Progenitor cell of endocrine pancreas (in vitro differentiated cells): ENCODE measurements around the gene BRDT. TPM values are rescaled to one million over a fixed set of nuclear protein-coding genes. Genes with fewer than 3 reads are reported as not detected.

Experiments
- DNase-seq: peaks from one replicate; pipeline ENCODE4 v3.0.0; 2021; ENCODE audit warnings: low spot score; ENCODE audit not compliant: unreplicated experiment
- H3K27ac Mint-ChIP-seq: 2 replicates; pipeline ENCODE4 v1.8.0; 2021; ENCODE audit warnings: mild to moderate bottlenecking, moderate library complexity, mixed read lengths
- H3K27me3 Mint-ChIP-seq: 2 replicates; pipeline ENCODE4 v1.8.0; 2021; ENCODE audit warnings: mixed read lengths
- H3K36me3 Mint-ChIP-seq: 2 replicates; pipeline ENCODE4 v1.8.0; 2022; ENCODE audit warnings: mixed read lengths; ENCODE audit not compliant: insufficient read depth
- H3K4me1 Mint-ChIP-seq: 2 replicates; pipeline ENCODE4 v1.8.0; 2021; ENCODE audit warnings: low read depth, mixed read lengths
- H3K4me3 Mint-ChIP-seq: 2 replicates; pipeline ENCODE4 v1.8.0; 2021; ENCODE audit warnings: low read depth, mild to moderate bottlenecking, moderate library complexity, mixed read lengths
- H3K9me3 Mint-ChIP-seq: 2 replicates; pipeline ENCODE4 v1.8.0; 2021; ENCODE audit warnings: low read depth, mixed read lengths
- CTCF ChIP-seq: fragments of 200-600 bp; sonication (generic); IDR thresholded peaks from one replicate; pipeline ENCODE4 v1.5.0; 2021; ENCODE audit warnings: antibody characterized with exemption, mild to moderate bottlenecking; ENCODE audit not compliant: unreplicated experiment
- total RNA-seq: library from RNA; stranded (reverse); gene quantifications from 2 replicates; pipeline ENCODE4 v1.2.1, GENCODE V29; 2021

The BRDT gene
- total RNA-seq, 1 donor from 2014 or later = not detected

- H3K4me3 Mint-ChIP-seq = no peak overlapping the region
- no peaks in the 10 kb centered on the region for H3K9me3 Mint-ChIP-seq
- no peak for TF ChIP-seq CTCF
- H3K4me1 Mint-ChIP-seq = no peaks in the 10 kb centered on the region
- no peak overlapping the region for H3K27ac Mint-ChIP-seq
- H3K36me3 Mint-ChIP-seq = no peaks in the 10 kb centered on the region
- DNase-seq = no peak
- H3K27me3 Mint-ChIP-seq = no peaks in the 10 kb centered on the region
These were observed 473 bp upstream of the BRDT start for GRCh38 chr1:91948501-91949355.

DNA sequence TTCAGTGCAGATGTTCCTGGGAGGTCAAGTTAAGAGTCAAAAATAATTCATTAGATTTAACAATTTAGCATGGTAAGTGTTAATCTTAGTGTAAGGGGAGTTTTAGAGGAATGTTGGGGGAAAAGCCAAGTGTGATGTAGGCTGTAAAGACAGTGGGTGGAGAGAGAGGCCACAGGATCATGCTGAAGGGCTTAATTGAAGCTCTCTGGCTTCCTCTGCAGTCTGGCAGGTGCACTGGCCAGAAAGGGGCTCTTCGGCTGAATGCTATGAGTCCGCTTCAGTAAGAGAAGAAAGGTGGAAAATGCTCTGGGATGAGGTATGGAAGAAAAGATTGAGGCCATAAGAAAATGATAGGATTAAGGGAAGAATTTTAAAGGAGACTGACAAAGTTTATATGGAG lies 3.0 kb downstream of the BRDT start:
- no peak for TF ChIP-seq CTCF
- DNase-seq = no peak
- no peak overlapping the region for H3K4me3 Mint-ChIP-seq
- no peaks in the 10 kb centered on the region for H3K27me3 Mint-ChIP-seq
- H3K27ac Mint-ChIP-seq = no peak overlapping the region
- H3K4me1 Mint-ChIP-seq = no peaks in the 10 kb centered on the region
- H3K36me3 Mint-ChIP-seq = no peaks in the 10 kb centered on the region
- no peaks in the 10 kb centered on the region for H3K9me3 Mint-ChIP-seq

- Mint-ChIP-seq H3K27ac (no peak overlapping the region), H3K4me3 (no peak overlapping the region), H3K27me3 (no peaks in the 10 kb centered on the region), H3K9me3 (no peaks in the 10 kb centered on the region), H3K36me3 (no peaks in the 10 kb centered on the region), H3K4me1 (no peaks in the 10 kb centered on the region)
- DNase-seq = no peak
- no peak for TF ChIP-seq CTCF
These were observed 9.7 kb downstream of the BRDT start for GRCh38 chr1:91958926-91959325.

- DNase-seq = no peak
- Mint-ChIP-seq H3K27me3 (no peaks in the 10 kb centered on the region), H3K36me3 (no peaks in the 10 kb centered on the region), H3K4me3 (no peak overlapping the region), H3K9me3 (peaks cover 4% of the 10 kb centered on the region), H3K4me1 (no peaks in the 10 kb centered on the region), H3K27ac (no peak overlapping the region)
- TF ChIP-seq CTCF = no peak
These were observed 19.1 kb downstream of the BRDT start for GRCh38 chr1:91968334-91968733.

- no peaks in the 10 kb centered on the region for H3K9me3 Mint-ChIP-seq
These were observed 30.2 kb downstream of the BRDT start for GRCh38 chr1:91979383-91979782.

More at GRCh38 chr1:91979383-91979782, 30.2 kb downstream of the BRDT start:
- H3K4me1 Mint-ChIP-seq = peaks cover 4% of the 10 kb centered on the region
- DNase-seq = no peak
- no peaks in the 10 kb centered on the region for H3K27me3 Mint-ChIP-seq
- no peaks in the 10 kb centered on the region for H3K36me3 Mint-ChIP-seq
- H3K4me3 Mint-ChIP-seq = no peak overlapping the region
- H3K27ac Mint-ChIP-seq = no peak overlapping the region
- no peak for TF ChIP-seq CTCF
